Esophagus mucosa (tissue), 1 donor: ENCODE data around the gene FGF8. TPM values are rescaled to one million over a fixed set of nuclear protein-coding genes. Genes with fewer than 3 reads are reported as not detected.

Source experiments
- ATAC-seq: fragments of 200-7000 bp; cut with Tn5 transposase; one replicate; pipeline ENCODE4 v1.9.1; 2020
- total RNA-seq: library from RNA; stranded (reverse); gene quantifications from one replicate; pipeline ENCODE4 v1.2.4, GENCODE V29; 2023
- donor health status: DM: yes; HTN: yes; CAD: no.

Gene FGF8
- total RNA-seq, 1 donor from 2014 or later = not detected

DNA sequence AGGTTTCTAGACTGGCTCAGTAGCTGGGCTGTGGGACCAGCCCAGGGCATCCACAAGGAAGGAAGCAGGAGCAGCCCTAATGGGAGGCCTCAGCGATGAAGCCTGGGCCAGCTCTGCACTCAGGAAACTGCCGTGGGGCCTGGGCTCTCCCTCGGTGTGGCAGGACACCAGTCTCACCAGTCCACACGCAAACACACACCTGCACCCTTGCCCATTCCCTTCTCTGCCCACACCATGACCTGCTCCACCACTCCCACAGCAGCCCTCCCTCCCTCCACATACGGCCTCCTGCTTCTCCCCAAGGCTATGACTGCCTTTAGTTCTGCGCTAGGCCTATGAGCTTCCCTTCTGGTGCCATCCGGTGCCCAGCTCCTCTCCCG is 7.1 kb downstream of the FGF8 start:
- ATAC-seq = no peak

DNA sequence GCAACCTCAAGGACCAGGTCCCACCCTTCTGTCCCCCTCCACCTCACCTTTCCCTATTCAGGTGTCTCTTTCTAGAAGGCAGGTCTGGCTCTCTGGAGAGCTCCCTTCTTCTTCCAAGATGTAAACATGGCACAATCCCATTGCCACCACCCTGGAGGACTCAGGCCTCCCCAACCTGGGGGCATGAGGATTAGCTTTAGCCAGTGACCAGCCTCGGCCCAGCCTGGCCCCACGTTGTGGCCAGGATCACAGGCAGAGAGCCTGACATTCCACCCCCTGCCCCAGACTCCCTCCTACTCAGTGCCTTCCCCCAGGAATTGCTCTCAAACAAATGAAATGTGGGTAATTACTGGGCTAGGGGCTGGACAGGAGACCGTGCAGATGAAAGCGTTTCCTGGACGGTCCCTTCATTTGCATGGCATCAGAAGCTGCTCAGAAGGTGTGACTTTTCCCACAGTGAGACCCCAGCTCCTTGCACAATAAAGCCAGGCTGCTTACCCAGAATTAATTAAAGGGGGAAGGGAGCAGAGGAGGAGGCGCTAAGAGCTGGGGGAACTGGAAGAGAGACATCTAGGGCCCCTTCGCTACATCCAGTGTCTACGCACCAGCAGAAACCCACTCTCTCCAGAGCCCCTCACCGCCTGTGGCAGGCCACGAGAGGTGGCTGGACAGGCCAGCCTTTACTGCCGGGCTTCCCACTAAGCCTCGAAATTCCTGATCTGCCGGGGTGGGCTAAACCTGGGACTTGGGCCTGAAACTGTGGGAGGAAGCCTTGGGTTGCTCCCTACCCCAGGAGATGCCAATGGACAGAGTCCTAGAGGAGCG is 7.7 kb downstream of the FGF8 start:
- no peak for ATAC-seq

- ATAC-seq = no peak
Measured at GRCh38 chr10:101767600-101767945, 8.3 kb downstream of the FGF8 start.

DNA sequence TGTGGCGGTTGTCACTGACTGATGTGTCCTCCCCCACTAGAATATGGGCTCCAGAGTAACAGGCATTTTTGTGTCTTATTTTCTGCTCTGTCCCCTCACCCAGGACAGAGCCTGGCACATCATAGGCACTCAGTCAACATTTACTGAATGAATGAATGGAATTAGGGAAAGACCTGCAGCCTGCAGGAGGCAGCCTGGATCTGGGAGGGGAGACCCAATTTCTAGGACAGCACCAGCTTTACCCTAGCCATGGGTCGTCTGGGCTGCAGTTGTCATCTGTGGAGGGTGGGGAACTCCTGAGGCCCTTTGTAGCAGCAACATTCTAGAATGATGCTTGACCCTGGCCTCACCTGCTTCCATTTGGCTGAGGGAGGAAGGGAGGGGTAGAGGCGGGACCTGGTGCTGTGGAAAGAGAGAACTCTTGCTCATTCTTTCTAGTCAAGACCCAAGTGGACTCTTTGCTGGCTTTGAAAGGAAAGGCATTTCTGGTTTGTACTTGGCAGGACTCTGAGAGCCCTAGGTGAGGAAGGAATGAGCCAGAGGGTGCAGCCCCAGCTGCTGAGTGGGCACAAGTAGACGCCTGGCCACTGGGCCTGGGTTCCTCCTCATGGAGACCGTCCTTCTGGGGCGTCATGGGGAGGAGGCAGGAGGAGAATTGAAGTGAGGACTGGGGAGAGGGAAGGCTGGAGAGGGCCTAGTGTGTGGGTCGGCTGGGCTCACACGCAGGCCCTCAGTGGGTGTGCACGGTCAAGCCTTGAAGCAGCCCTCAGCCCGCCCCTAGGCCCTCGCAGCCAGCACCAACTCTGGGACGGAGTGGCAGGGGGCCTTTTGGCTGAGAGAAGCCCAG is 8.9 kb downstream of the FGF8 start:
- no peak for ATAC-seq

GRCh38 chr10:101766306-101766705 is 9.6 kb downstream of the FGF8 start:
- no peak for ATAC-seq

GRCh38 chr10:101763141-101763846 is 12.6 kb downstream of the FGF8 start:
- no peak for ATAC-seq

- ATAC-seq = no peak
Measured at GRCh38 chr10:101762736-101763135, 13.2 kb downstream of the FGF8 start.

DNA sequence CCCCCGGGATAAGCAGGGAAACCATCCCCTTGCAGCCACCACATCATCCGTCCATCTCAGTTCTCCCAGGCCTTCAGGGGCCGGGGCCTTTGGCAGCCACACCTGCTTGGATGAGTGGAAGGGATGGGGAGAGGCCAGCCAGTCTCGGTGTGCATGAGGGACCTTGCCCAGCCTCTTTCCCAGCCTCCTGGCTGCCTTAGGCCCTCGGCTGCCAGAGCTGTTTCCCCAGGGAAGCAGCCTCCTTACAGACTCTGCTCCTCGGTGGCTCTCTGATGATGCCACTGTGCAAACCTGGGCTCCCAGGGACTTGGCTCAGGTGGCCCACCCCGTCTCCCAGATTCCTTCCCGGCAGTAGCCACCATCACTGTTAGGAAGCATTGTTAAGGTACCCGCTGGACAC is 14.7 kb downstream of the FGF8 start:
- no peak for ATAC-seq

DNA sequence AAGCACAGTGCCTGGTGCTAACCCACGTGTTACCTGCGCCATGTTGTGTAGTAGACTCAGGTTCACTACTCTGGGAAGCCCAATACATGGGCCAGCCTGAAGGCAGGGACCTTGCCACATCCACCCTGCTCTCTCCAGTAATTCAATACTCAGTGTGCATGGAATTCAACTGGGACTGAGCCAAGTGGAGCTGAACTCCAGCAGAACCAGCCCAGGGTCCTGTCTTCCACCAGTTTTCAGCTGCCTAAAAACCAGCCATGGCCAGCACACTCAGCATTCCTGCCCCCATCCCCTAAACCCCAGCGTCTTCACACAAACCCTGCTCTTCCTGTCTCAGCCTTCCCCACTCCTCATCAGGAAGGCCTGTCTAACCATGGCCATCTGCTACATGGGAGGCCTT is 15.4 kb downstream of the FGF8 start:
- no peak for ATAC-seq

DNA sequence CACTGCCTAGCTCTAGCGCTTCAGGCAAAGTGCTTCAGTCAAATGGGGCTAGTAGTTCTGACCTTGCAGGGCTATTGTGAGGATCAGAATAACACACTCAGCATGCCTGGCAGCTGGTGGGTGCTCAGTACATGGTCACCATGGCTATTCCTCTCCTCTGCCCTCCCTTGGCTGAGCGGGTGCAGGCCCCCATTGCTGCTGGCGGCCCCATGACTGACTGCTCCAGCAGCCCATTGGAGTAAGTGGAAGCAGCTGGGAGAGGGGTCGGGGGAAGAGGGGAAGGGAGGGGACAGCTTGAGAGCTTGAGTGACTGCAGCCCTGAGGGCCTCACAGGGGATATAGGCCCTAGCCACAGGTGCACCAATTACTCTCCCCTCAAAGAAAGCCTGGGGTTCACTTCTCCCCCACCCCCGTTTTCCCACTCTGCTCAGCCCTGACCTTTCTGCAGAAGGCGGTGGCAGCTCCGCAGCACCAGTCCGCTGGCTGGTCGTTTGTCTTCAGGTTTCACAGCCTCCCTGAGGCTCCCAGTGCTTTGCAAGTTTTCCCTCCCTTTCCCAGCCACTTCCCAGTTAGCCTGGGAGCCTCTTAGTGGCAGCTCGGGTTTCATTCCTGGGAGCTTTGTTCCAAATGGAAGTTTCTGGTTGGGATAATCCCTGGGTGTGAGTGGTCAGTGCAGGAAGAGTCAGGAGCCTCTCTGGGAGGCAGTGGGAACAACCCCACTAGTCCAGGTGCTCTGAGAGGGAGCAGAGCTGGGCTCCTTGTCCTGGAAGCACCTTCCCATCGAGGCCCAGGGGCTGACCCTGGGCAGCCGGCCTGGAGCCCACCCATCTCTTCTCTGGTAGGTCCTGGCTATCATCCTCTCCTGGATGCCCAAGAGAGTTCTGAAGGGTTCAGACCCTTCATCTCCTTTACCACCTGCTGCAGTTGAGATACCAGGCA is 16.3 kb downstream of the FGF8 start:
- no peak for ATAC-seq

DNA sequence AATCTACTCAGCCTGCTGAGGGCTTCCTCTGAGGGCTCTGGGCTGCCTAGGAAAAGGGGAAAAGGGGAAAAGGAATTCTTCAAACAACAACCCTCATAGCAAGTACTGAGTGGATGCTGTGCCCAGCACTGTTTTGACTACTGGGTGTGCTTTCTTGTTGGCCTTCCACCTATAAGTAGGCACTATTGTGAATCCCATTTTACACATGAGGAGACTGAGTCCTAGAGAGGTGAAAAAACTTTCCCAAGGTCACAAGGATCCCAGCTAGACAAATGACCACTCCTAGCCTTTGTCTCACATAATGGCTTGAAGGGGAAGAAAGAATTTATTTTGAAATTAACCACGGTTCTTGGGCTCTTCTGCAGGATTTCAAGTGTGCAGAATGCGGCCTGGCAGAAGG is 17.1 kb downstream of the FGF8 start:
- no peak for ATAC-seq

DNA sequence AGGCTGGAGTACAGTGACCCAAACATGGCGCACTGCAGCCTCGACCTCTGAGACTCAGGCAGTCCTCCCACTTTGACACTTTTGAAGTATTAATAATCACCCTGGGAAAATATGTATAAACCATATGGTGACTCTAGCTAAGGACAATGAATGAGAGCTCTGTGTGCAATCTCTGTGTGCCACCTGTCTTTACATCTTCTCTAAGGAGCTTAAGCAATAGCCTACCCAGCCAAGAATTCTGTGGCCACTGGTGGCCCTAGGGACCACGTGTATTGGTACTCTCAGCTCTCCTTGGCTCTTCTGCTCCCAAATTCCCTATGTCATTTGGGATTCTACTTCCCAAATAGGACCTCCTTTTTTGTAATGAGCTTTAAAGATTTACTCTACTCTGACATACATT is 23.7 kb downstream of the FGF8 start:
- ATAC-seq = no peak

GRCh38 chr10:101749047-101750016 is 26.6 kb downstream of the FGF8 start:
- no peak for ATAC-seq

DNA sequence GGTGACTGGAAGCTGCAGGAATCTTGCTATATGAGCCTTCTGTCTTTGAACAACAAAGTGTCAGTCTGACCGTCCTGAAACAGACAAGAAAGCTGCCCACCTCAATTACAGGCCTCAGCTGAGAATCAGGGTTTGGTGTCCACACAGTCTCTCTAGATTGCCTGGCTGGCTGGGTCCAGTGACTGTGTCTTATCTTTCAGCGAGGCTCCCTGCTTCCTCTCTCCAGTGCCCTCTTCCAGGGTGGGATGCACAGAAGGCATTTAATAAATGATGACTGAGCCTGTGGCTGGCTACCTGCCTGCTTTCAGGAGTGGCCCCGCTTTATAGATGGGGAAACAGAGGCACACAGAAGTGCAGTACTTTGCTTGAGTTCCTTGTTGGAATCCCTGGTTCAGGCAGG is 27.4 kb downstream of the FGF8 start:
- no peak for ATAC-seq

GRCh38 chr10:101745074-101745696 is 30.7 kb downstream of the FGF8 start:
- no peak for ATAC-seq

DNA sequence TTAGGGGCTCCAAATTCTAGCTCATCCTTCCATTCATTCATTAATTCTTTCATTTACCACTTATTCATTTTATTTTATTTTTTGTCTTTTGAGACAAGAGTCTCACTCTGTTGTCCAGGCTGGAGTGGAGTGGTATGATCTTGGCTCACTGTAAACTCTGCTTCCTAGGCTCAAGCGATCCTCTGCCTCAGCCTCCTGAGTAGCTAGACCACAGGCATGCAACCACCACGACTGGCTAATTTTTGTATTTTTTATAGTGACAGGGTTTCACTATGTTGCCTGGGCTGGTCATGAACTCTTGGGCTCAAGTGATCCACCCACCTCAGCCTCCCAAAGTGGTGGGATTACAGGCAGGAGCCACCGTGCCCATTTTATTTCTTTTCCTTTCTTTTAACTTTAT is 31.6 kb downstream of the FGF8 start:
- ATAC-seq = no peak

DNA sequence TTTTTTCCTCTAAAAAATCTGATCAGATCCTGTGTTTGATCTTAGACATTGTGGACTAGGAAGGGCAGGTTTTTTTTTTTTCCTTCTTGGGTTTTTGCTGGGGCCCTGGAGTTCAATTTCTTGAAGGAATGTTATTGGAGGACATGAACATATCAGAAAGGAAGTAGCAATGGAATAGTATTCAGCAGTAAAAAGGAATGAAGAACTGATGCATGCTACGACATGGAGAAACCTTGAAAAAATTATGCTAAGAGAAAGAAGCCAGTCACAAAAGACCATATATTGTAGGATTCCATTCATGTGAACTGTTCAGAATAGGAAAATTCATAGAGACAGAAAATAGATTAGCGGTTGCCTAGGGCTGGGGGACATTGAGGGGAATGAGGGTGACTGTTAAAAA is 34.0 kb downstream of the FGF8 start:
- no peak for ATAC-seq

DNA sequence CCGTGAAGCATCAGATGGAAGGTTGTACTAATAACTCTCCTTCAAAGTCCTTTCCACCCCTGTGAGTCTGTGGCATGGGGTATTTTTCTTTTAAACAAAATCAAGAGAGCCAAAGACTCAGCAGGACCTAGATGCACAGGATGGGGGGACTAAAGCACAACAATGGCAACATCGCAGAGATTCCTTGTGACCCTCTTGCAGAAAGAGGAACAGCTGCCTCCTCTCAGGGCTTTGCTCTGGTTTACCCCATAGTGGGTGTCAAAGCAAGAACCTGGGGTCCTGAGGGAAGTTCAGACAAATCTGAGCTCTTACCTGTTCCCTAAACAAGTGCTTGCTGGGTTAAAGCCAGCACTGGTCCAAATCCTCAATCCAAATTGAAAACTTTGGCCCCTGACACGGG is 39.2 kb downstream of the FGF8 start:
- ATAC-seq = no peak

GRCh38 chr10:101732096-101732495 is 43.8 kb downstream of the FGF8 start:
- ATAC-seq = no peak

GRCh38 chr10:101726115-101726387 is 49.9 kb downstream of the FGF8 start:
- ATAC-seq = no peak
